DOHH2 (cell line): ENCODE results near the gene PAK5.

Experiments
- H3F3A ChIP-seq: fragments of 200-600 bp; sonication (generic), shearing (Covaris generic); 2 replicates; pipeline ENCODE4 v1.6.0; 2016; ENCODE audit warnings: antibody characterized with exemption, mild to moderate bottlenecking; ENCODE audit not compliant: control insufficient read depth, insufficient read depth
- H3K27ac ChIP-seq: fragments of 200-600 bp; sonication (generic); 2 replicates; pipeline ENCODE4 v1.5.1; 2014; ENCODE audit warnings: low read depth, mild to moderate bottlenecking, low read length, moderate library complexity
- H3K27me3 ChIP-seq: fragments of 200-600 bp; sonication (generic); 2 replicates; pipeline ENCODE4 v1.6.1; 2014; ENCODE audit warnings: mild to moderate bottlenecking, low read length, mixed read lengths; ENCODE audit not compliant: control insufficient read depth
- H3K36me3 ChIP-seq: fragments of 200-600 bp; sonication (generic); 2 replicates; pipeline ENCODE4 v1.6.1; 2014; ENCODE audit warnings: mild to moderate bottlenecking, low read length, moderate library complexity, mixed read lengths; ENCODE audit not compliant: control insufficient read depth
- H3K4me1 ChIP-seq: fragments of 200-600 bp; sonication (generic); 2 replicates; pipeline ENCODE4 v1.6.1; 2014; ENCODE audit warnings: mild to moderate bottlenecking, low read length, mixed read lengths; ENCODE audit not compliant: control insufficient read depth
- H3K4me2 ChIP-seq: fragments of 200-600 bp; sonication (generic); 2 replicates; pipeline ENCODE4 v1.6.0; 2014; ENCODE audit warnings: mild to moderate bottlenecking, low read length, moderate library complexity
- H3K4me3 ChIP-seq: fragments of 200-600 bp; sonication (generic); 2 replicates; pipeline ENCODE4 v1.5.1; 2014; ENCODE audit warnings: mild to moderate bottlenecking, low read length, mixed read lengths
- H3K79me2 ChIP-seq: fragments of 200-600 bp; sonication (generic); 2 replicates; pipeline ENCODE4 v1.6.1; 2014; ENCODE audit warnings: mild to moderate bottlenecking, low read length, mixed read lengths; ENCODE audit not compliant: control insufficient read depth
- H3K9me2 ChIP-seq: fragments of 200-600 bp; sonication (generic); replicated peaks from 2 replicates; pipeline ENCODE4 v1.6.1; 2014; ENCODE audit warnings: mild to moderate bottlenecking, low read length, mixed read lengths; ENCODE audit not compliant: control insufficient read depth
- H3K9me3 ChIP-seq: fragments of 200-600 bp; sonication (generic); 2 replicates; pipeline ENCODE4 v1.6.1; 2014; ENCODE audit warnings: antibody characterized with exemption, low read length, mixed read lengths; ENCODE audit not compliant: control insufficient read depth, insufficient read depth
- H4K20me1 ChIP-seq: fragments of 200-600 bp; sonication (generic); 2 replicates; pipeline ENCODE4 v1.6.0; 2014; ENCODE audit warnings: low read depth, mild to moderate bottlenecking, antibody characterized with exemption, low read length, moderate library complexity; ENCODE audit not compliant: control insufficient read depth, insufficient read depth
- CTCF ChIP-seq: fragments of 200-600 bp; sonication (generic); IDR thresholded peaks from one replicate; pipeline ENCODE4 v1.5.1; 2014; ENCODE audit warnings: antibody characterized with exemption, mild to moderate bottlenecking, low read depth, low read length; ENCODE audit not compliant: poor library complexity, severe bottlenecking
- EZH2phosphoT487 ChIP-seq: fragments of 200-600 bp; sonication (generic); IDR thresholded peaks from 2 replicates; pipeline ENCODE4 v1.6.1; 2017; ENCODE audit warnings: borderline replicate concordance, mild to moderate bottlenecking, antibody characterized with exemption, low read length, moderate library complexity, mixed read lengths

PAK5 gene

GRCh38 chr20:9516234-9516871 is 322.5 kb downstream of the PAK5 start:
- Histone ChIP-seq H4K20me1 (no peaks in the 10 kb centered on the region), H3K79me2 (no peaks in the 10 kb centered on the region), H3K4me3 (no peak overlapping the region), H3K4me1 (no peaks in the 10 kb centered on the region), H3K27me3 (peaks cover 16% of the 10 kb centered on the region), H3K4me2 (no peak overlapping the region), H3K9me2 (no peaks in the 10 kb centered on the region), H3K36me3 (no peaks in the 10 kb centered on the region), H3K27ac (no peak overlapping the region), H3K9me3 (no peaks in the 10 kb centered on the region), H3F3A (no peaks in the 10 kb centered on the region)
- TF ChIP-seq EZH2phosphoT487 (no peak), CTCF (no peak)

GRCh38 chr20:9515741-9516233 is 323.1 kb downstream of the PAK5 start:
- H3K9me2 ChIP-seq, result no peaks in the 10 kb centered on the region
- no peaks in the 10 kb centered on the region for H3K9me3 ChIP-seq
- no peak overlapping the region for H3K4me2 ChIP-seq
- no peaks in the 10 kb centered on the region for H3K4me1 ChIP-seq
- no peak overlapping the region for H3K4me3 ChIP-seq
- H3K27ac ChIP-seq, result no peak overlapping the region
- no peaks in the 10 kb centered on the region for H3F3A ChIP-seq
- no peaks in the 10 kb centered on the region for H3K79me2 ChIP-seq
- no peaks in the 10 kb centered on the region for H4K20me1 ChIP-seq
- TF ChIP-seq EZH2phosphoT487, result no peak
- TF ChIP-seq CTCF, result no peak
- H3K27me3 ChIP-seq, result peaks cover 16% of the 10 kb centered on the region
- no peaks in the 10 kb centered on the region for H3K36me3 ChIP-seq

GRCh38 chr20:9515214-9515585 is 323.7 kb downstream of the PAK5 start:
- Histone ChIP-seq H3K4me2 (no peak overlapping the region), H3K9me2 (no peaks in the 10 kb centered on the region), H4K20me1 (no peaks in the 10 kb centered on the region), H3K4me3 (no peak overlapping the region), H3F3A (no peaks in the 10 kb centered on the region), H3K36me3 (no peaks in the 10 kb centered on the region), H3K9me3 (no peaks in the 10 kb centered on the region), H3K27me3 (peaks cover 16% of the 10 kb centered on the region), H3K27ac (no peak overlapping the region), H3K4me1 (no peaks in the 10 kb centered on the region), H3K79me2 (no peaks in the 10 kb centered on the region)
- TF ChIP-seq EZH2phosphoT487 (no peak), CTCF (no peak)
